Upper lobe of left lung (tissue), 6 donors: ENCODE data around the gene CDC73. TPM values are rescaled to one million over a fixed set of nuclear protein-coding genes. Genes with fewer than 3 reads are reported as not detected.

Source experiments
- ATAC-seq, 2 donors: fragments of 200-7000 bp; cut with Tn5 transposase; one replicate each; pipeline ENCODE4 v1.9.1; 2022; ENCODE audit warnings: mild to moderate bottlenecking in 2 of 2, moderate library complexity in 2 of 2; ENCODE audit not compliant: low FRiP score in 2 of 2
- DNase-seq, 2 donors: peaks; one replicate each; pipeline ENCODE4 v3.0.0-alpha.2; 2019 to 2020
- H3K27ac ChIP-seq, 4 donors: fragments of 200-600 bp; sonication (generic); one replicate each; pipeline ENCODE4 v1.5.1; 2016 to 2019
- H3K27me3 ChIP-seq, 4 donors: fragments of 200-600 bp; sonication (generic); one replicate each; pipeline ENCODE4 v1.5.1; 2017 to 2019
- H3K36me3 ChIP-seq, 4 donors: fragments of 200-600 bp; sonication (generic); one replicate each; pipeline ENCODE4 v1.5.1; 2016 to 2019
- H3K4me1 ChIP-seq, 4 donors: fragments of 200-600 bp; sonication (generic); one replicate each; pipeline ENCODE4 v1.5.1; 2018 to 2019
- H3K4me3 ChIP-seq, 4 donors: fragments of 200-600 bp; sonication (generic); one replicate each; pipeline ENCODE4 v1.5.1; 2017 to 2019; ENCODE audit warnings: mild to moderate bottlenecking in 2 of 4, moderate library complexity in 1 of 4
- H3K9me3 ChIP-seq, 4 donors: fragments of 200-600 bp; sonication (generic); one replicate each; pipeline ENCODE4 v1.5.1; 2018 to 2019
- EP300 ChIP-seq, 4 donors: sonication (generic); formaldehyde crosslinking; IDR thresholded peaks; one replicate each; pipeline ENCODE4 v1.5.1; 2017; ENCODE audit warnings: antibody characterized with exemption in 4 of 4, control low read depth in 2 of 4
- POLR2A ChIP-seq, 4 donors: fragments of 450-650 bp; IDR thresholded peaks; one replicate each; pipeline ENCODE4 v1.5.1; 2016 to 2017; ENCODE audit warnings: antibody characterized with exemption in 4 of 4, mild to moderate bottlenecking in 2 of 4
- POLR2AphosphoS5 ChIP-seq, 2 donors: sonication (generic); formaldehyde crosslinking; IDR thresholded peaks; one replicate each; pipeline ENCODE4 v1.5.1; 2017; ENCODE audit warnings: antibody characterized with exemption in 2 of 2
- WGBS, 2 donors: methylation state at CpG; one replicate each; pipeline ENCODE4 v1.1.5; 2017 to 2018; 5-methylcytosine and 5-hydroxymethylcytosine counted together
- total RNA-seq, 6 donors: library from RNA; depleted of rRNA in 4 of 6; stranded (reverse); fragments of >200 nt in 4 of 6; gene quantifications; one replicate each; pipeline versions ENCODE4 v1.1.0 to v1.2.1, GENCODE V29; 2016 to 2021
- TF ChIP-seq, protein P1 (sequence below), 6 experiments: fragments of 450-650 bp in 4 of 6; fragments of 200-600 bp in 2 of 6; sonication (generic) in 2 of 6; IDR thresholded peaks; one replicate each; pipeline ENCODE4 v1.5.1; 2016 to 2019; ENCODE audit warnings: antibody characterized with exemption in 6 of 6
- donor health status: DM: no; HTN: no; CAD: no; lungs with moderate emphysema.
- donor health status: DM: no; HTN: yes; CAD: no; lungs with severe emphysema.

The CDC73 gene
- total RNA-seq, 6 donors from 2014 or later = 35.1 to 77.5 (median 47.5) TPM

- H3K27ac ChIP-seq = no peak overlapping the region
- WGBS, 2 donors = 95 to 98% methylated on average over 2 of the region's 2 CpGs
- no peaks in the 10 kb centered on the region for H3K36me3 ChIP-seq
- no peak for ATAC-seq
- DNase-seq = no peak
- no peaks in the 10 kb centered on the region for H3K4me1 ChIP-seq
- no peak overlapping the region for H3K4me3 ChIP-seq
- no peaks in the 10 kb centered on the region for H3K27me3 ChIP-seq
- TF ChIP-seq POLR2A (IDR thresholded peaks at IDR 0.05) (no peak), EP300 (IDR thresholded peaks at IDR 0.05) (no peak), POLR2AphosphoS5 (IDR thresholded peaks at IDR 0.05) (no peak)
- TF ChIP-seq, protein P1, sequence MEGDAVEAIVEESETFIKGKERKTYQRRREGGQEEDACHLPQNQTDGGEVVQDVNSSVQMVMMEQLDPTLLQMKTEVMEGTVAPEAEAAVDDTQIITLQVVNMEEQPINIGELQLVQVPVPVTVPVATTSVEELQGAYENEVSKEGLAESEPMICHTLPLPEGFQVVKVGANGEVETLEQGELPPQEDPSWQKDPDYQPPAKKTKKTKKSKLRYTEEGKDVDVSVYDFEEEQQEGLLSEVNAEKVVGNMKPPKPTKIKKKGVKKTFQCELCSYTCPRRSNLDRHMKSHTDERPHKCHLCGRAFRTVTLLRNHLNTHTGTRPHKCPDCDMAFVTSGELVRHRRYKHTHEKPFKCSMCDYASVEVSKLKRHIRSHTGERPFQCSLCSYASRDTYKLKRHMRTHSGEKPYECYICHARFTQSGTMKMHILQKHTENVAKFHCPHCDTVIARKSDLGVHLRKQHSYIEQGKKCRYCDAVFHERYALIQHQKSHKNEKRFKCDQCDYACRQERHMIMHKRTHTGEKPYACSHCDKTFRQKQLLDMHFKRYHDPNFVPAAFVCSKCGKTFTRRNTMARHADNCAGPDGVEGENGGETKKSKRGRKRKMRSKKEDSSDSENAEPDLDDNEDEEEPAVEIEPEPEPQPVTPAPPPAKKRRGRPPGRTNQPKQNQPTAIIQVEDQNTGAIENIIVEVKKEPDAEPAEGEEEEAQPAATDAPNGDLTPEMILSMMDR (IDR thresholded peaks at IDR 0.05) = no peak
- no peaks in the 10 kb centered on the region for H3K9me3 ChIP-seq
Observed at GRCh38 chr1:193270996-193271395, 149.2 kb downstream of the CDC73 start.

GRCh38 chr1:193275773-193276172 lies 153.9 kb downstream of the CDC73 start:
- WGBS, 2 donors = 94 to 100% methylated on average over 1 to 5 of the region's 5 CpGs
- no peaks in the 10 kb centered on the region for H3K9me3 ChIP-seq
- ATAC-seq (no peak), DNase-seq (no peak)
- no peaks in the 10 kb centered on the region for H3K4me1 ChIP-seq
- TF ChIP-seq, protein P1 (IDR thresholded peaks at IDR 0.05) = no peak
- TF ChIP-seq POLR2A (IDR thresholded peaks at IDR 0.05) (no peak), POLR2AphosphoS5 (IDR thresholded peaks at IDR 0.05) (no peak), EP300 (IDR thresholded peaks at IDR 0.05) (no peak)
- no peak overlapping the region for H3K27ac ChIP-seq
- H3K4me3 ChIP-seq = no peak overlapping the region
- H3K27me3 ChIP-seq = no peaks in the 10 kb centered on the region
- H3K36me3 ChIP-seq = no peaks in the 10 kb centered on the region

GRCh38 chr1:193278968-193279367 lies 157.1 kb downstream of the CDC73 start:
- no peak overlapping the region for H3K4me3 ChIP-seq
- H3K9me3 ChIP-seq = no peaks in the 10 kb centered on the region
- TF ChIP-seq EP300 (IDR thresholded peaks at IDR 0.05) (no peak), POLR2AphosphoS5 (IDR thresholded peaks at IDR 0.05) (no peak), POLR2A (IDR thresholded peaks at IDR 0.05) (no peak)
- TF ChIP-seq, protein P1 (IDR thresholded peaks at IDR 0.05) = no peak
- no peak for DNase-seq
- ATAC-seq = no peak
- no peaks in the 10 kb centered on the region for H3K36me3 ChIP-seq
- no peaks in the 10 kb centered on the region for H3K27me3 ChIP-seq
- 82 to 86% methylated on average over 2 of the region's 2 CpGs for WGBS, 2 donors
- H3K27ac ChIP-seq = no peak overlapping the region
- H3K4me1 ChIP-seq = no peaks in the 10 kb centered on the region

GRCh38 chr1:193281894-193282293 lies 160.1 kb downstream of the CDC73 start:
- H3K4me1 ChIP-seq = no peaks in the 10 kb centered on the region
- 84 to 87% methylated on average over 1 of the region's 1 CpG for WGBS, 2 donors
- no peak for DNase-seq
- no peak overlapping the region for H3K27ac ChIP-seq
- H3K36me3 ChIP-seq = no peaks in the 10 kb centered on the region
- H3K9me3 ChIP-seq = no peaks in the 10 kb centered on the region
- TF ChIP-seq, protein P1 (IDR thresholded peaks at IDR 0.05) = no peak
- TF ChIP-seq EP300 (IDR thresholded peaks at IDR 0.05) (no peak), POLR2AphosphoS5 (IDR thresholded peaks at IDR 0.05) (no peak), POLR2A (IDR thresholded peaks at IDR 0.05) (no peak)
- no peak overlapping the region for H3K4me3 ChIP-seq
- H3K27me3 ChIP-seq = no peaks in the 10 kb centered on the region
- no peak for ATAC-seq

DNA sequence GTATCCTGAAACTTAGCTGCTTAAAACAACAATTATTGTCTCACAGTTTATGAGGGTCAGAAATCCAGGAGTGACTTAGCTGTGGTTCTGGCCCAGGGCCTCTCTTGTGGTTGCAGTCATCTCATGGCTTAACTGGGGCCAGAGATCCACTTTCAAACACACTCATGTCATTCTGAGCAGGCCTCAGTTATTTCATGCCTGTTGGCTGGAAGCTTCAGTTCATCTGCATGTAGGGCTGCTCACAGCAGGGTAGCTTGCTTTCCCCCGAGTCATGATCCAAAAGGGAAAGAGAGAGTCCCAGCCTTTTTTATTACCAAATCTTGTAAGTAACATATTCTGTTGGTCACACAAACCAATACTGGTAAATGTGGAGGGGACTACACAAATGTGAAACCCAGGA lies 161.2 kb downstream of the CDC73 start:
- ATAC-seq = no peak
- 100% methylated on average over 1 of the region's 1 CpG for WGBS, 2 donors

More for the DNA sequence above, 161.2 kb downstream of the CDC73 start:
- H3K9me3 ChIP-seq = no peaks in the 10 kb centered on the region
- no peak overlapping the region for H3K4me3 ChIP-seq
- no peak for TF ChIP-seq POLR2A (IDR thresholded peaks at IDR 0.05)
- TF ChIP-seq, protein P1 (IDR thresholded peaks at IDR 0.05) = no peak
- no peak for TF ChIP-seq EP300 (IDR thresholded peaks at IDR 0.05)
- no peak for TF ChIP-seq POLR2AphosphoS5 (IDR thresholded peaks at IDR 0.05)
- H3K27ac ChIP-seq = no peak overlapping the region
- H3K4me1 ChIP-seq = no peaks in the 10 kb centered on the region
- no peak for DNase-seq
- H3K27me3 ChIP-seq = no peaks in the 10 kb centered on the region
- H3K36me3 ChIP-seq = no peaks in the 10 kb centered on the region
